Aorta (tissue), 5 donors: ENCODE measurements around the gene POMGNT1. TPM values are rescaled to one million over a fixed set of nuclear protein-coding genes. Genes with fewer than 3 reads are reported as not detected.

Experiments
- ATAC-seq: fragments of 200-7000 bp; cut with Tn5 transposase; one replicate; pipeline ENCODE4 v1.9.1; 2022; ENCODE audit warnings: moderate library complexity; ENCODE audit not compliant: low FRiP score
- DNase-seq, 2 donors: peaks; one replicate each; pipeline ENCODE4 v3.0.0-alpha.2; 2020
- H3K27ac ChIP-seq, 2 donors: one replicate each; pipeline ENCODE4 v1.5.1; 2013; ENCODE audit warnings: low read length in 2 of 2, mild to moderate bottlenecking in 2 of 2, moderate library complexity in 2 of 2, control low read depth in 1 of 2, inconsistent platforms in 1 of 2, low read depth in 1 of 2
- H3K27me3 ChIP-seq, 2 donors: one replicate each; pipeline ENCODE4 v1.6.1; 2013; ENCODE audit warnings: control low read depth in 1 of 2, low read length in 1 of 2, mild to moderate bottlenecking in 1 of 2, moderate library complexity in 1 of 2; ENCODE audit not compliant: insufficient read depth in 2 of 2, control insufficient read depth in 1 of 2
- H3K36me3 ChIP-seq, 2 donors: one replicate each; pipeline ENCODE4 v1.6.1; 2013; ENCODE audit warnings: control low read depth in 1 of 2, low read length in 1 of 2, mild to moderate bottlenecking in 1 of 2; ENCODE audit not compliant: insufficient read depth in 2 of 2, control insufficient read depth in 1 of 2
- H3K4me1 ChIP-seq, 2 donors: one replicate each; pipeline ENCODE4 v1.6.1; 2013; ENCODE audit warnings: low read length in 2 of 2, control low read depth in 1 of 2, mild to moderate bottlenecking in 1 of 2, moderate library complexity in 1 of 2; ENCODE audit not compliant: insufficient read depth in 2 of 2, control insufficient read depth in 1 of 2
- H3K4me3 ChIP-seq, 2 donors: one replicate each; pipeline ENCODE4 v1.5.1; 2013; ENCODE audit warnings: low read length in 2 of 2, control low read depth in 1 of 2, mild to moderate bottlenecking in 1 of 2
- H3K9me3 ChIP-seq: one replicate; pipeline ENCODE4 v1.6.1; 2013; ENCODE audit warnings: mild to moderate bottlenecking, low read length; ENCODE audit not compliant: control insufficient read depth
- WGBS, 2 donors: extraction: QIAGEN DNeasy Blood & Tissue Kit; methylation state at CpG; one replicate each; pipeline ENCODE4 v1.1.7; 2013; 5-methylcytosine and 5-hydroxymethylcytosine counted together
- intact Hi-C, 2 donors: fragments of 100-400 bp; cut with DNase I; formaldehyde crosslinking; loops; one replicate each; pipeline versions ENCODE4 v1.14.2 to v1.15.0; 2022
- polyA plus RNA-seq, 2 donors: library from polyadenylated mRNA; stranded (reverse); fragments of 200-250 nt; gene quantifications; one replicate each; pipeline ENCODE4 v1.2.3, GENCODE V29; 2013
- total RNA-seq, 2 donors: library from RNA; stranded (reverse); fragmentation: NEBNext Ultra II Directional; extraction: Animal tissue kit (Norgen Biotek cat#: 25700); gene quantifications; one replicate each; pipeline ENCODE4 v1.2.1, GENCODE V29; 2021
- donor health status: healthy with polysubstance abuse.
- donor health status: Bipolar disorder and iron deficiency.
- donor health status: DM: no; HTN: no; CAD: no.
- donor health status: DM: no; HTN: no; CAD: no.
- donor health status: DM: yes; HTN: yes; CAD: no.

POMGNT1 gene
- total and polyA plus RNA-seq, 4 donors = 17.8 to 103 (median 54.4) TPM

- Histone ChIP-seq H3K4me3 (no peak overlapping the region), H3K36me3 (peaks cover 0 to 5% of the 10 kb centered on the region in 2 donors), H3K4me1 (no peaks in the 10 kb centered on the region), H3K27ac (peak overlapping the region; percentile 72 to 97), H3K9me3 (no peaks in the 10 kb centered on the region), H3K27me3 (no peaks in the 10 kb centered on the region)
- intact Hi-C loops = loop anchor here (2.0 to 5.0 kb wide), 3 partner anchors 16 to 46 kb away; partner anchors contain the start of gene POMGNT1 (in 1 of the 2)
- peak; percentile 92 for DNase-seq
- peak; percentile 70 for ATAC-seq
- 24 to 25% methylated on average over 8 of the region's 8 CpGs for WGBS, 2 donors
These were observed 15.0 kb downstream of the POMGNT1 start for GRCh38 chr1:46183079-46183847.

DNA sequence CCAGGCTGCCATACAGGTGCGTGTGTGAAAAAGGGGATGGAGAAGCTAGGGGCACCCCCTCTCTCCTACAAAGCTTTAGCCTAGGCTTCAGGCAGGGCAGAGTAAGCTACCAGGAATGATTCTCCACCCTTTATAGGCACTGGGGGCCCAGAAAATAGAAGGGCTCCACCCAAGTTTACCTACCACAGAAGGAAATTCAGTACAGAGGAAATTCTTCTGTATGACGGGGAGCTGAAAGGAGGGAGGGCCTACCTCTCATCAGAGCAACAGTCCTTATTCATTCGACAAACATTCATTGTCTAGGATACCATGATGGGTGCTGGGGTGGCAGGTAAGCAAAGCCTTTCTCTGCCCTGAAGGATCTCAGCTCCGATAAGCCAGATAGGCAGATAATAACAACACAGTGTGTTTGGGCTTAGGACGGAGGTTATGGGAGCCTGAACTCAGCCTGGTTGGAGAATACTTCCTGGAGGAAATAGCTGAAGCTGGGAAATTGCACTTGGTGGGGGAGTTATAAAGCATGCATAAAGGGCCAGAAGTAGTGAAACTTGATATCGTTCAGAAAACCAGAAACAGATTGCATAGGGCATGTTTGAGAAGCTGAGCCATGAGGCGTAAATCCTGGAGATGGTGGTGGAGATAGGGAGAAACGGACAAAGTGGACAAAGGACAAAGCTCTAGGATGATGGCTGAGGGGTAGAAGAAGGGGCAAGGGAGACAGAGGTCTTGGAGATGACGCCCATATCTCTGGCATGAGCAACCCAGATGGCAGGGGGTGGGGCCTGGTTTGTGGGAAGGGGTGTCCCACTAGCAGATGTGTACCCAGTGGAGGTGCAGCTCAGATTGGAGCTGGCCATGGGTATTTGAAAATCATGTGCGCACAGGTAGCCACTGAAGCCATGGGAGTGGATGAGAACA is 16.6 kb downstream of the POMGNT1 start:
- Histone ChIP-seq H3K27me3 (no peaks in the 10 kb centered on the region), H3K27ac (no peak overlapping the region), H3K9me3 (no peaks in the 10 kb centered on the region), H3K4me1 (no peaks in the 10 kb centered on the region), H3K4me3 (no peak overlapping the region), H3K36me3 (no peaks in the 10 kb centered on the region)
- peak in 1 of 2 donors; percentile 45 for DNase-seq
- no peak for ATAC-seq
- intact Hi-C loops = loop anchor here (2.0 to 5.0 kb wide), 3 partner anchors 17 to 44 kb away; partner anchors contain the start of gene POMGNT1 (in 1 of the 2)
- 71 to 73% methylated on average over 10 of the region's 10 CpGs for WGBS, 2 donors

- 68 to 69% methylated on average over 12 of the region's 12 CpGs for WGBS, 2 donors
- ATAC-seq (no peak), DNase-seq (peak in 1 of 2 donors; percentile 75)
- intact Hi-C loops = loop anchor here in 1 of 2 donors (5.0 kb wide), 1 partner anchor 43 kb away; no protein-coding TSS in a partner anchor
- Histone ChIP-seq H3K4me1 (no peaks in the 10 kb centered on the region), H3K27me3 (no peaks in the 10 kb centered on the region), H3K27ac (no peak overlapping the region), H3K36me3 (no peaks in the 10 kb centered on the region), H3K9me3 (no peaks in the 10 kb centered on the region), H3K4me3 (no peak overlapping the region)
These were observed 18.1 kb downstream of the POMGNT1 start for GRCh38 chr1:46180082-46180616.

- intact Hi-C loops = loop anchor here (1.0 to 5.0 kb wide), 4 partner anchors 42 to 143 kb away; partner anchors contain the start of gene PIK3R3 (in 1 of the 2)
- peak; percentile 90 for ATAC-seq
- H3K9me3 ChIP-seq = no peaks in the 10 kb centered on the region
- DNase-seq = peak; percentile 82 to 83
- H3K27ac ChIP-seq = no peak overlapping the region
- no peak overlapping the region for H3K4me3 ChIP-seq
- H3K36me3 ChIP-seq = no peaks in the 10 kb centered on the region
- no peaks in the 10 kb centered on the region for H3K4me1 ChIP-seq
- 10 to 11% methylated on average over 10 of the region's 10 CpGs for WGBS, 2 donors
- no peaks in the 10 kb centered on the region for H3K27me3 ChIP-seq
These were observed 18.8 kb downstream of the POMGNT1 start for GRCh38 chr1:46179138-46180081.

DNA sequence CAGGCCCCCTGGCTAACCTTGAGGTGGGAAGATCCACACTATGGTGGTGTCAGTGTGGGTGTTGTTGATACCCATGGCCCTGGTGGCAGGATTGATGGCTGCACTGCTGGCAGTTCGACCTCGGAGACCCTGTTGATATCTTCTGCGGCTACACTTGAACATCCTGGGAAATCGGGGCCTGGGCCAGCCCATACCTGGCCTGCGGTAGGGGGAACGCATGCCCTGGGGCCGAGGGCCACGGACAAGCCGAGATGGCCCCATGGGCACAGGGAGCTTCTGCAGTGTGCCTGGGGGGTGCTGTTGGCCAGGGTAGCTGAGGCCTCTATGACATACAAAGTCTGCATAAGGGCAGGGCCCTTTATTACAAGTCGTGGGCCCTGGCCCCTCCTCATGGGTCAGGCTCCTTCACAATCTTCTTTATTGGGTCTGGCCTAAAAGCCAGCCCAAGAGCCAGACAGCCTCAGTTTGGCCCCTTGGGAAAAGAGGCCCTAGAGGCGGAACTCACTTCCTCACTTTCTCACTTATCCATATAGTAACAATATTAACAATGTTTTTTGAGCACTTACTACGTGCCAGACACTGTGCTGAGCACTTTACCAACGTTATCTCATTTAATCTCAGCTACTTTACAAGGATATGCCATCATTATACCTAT is 21.9 kb downstream of the POMGNT1 start, which contains the start of gene P3R3URF:
Gene P3R3URF, minus strand, starts transcription at position 278 of the 655 bp plus-strand sequence. Its CDS starts 17 bp downstream, at position 261.
- intact Hi-C loops = loop anchor here in 1 of 2 donors (2.0 kb wide), 1 partner anchor 46 kb away; no protein-coding TSS in a partner anchor
- no peaks in the 10 kb centered on the region for H3K9me3 ChIP-seq
- 83 to 88% methylated on average over 13 of the region's 13 CpGs for WGBS, 2 donors
- H3K27ac ChIP-seq = no peak within 1 kb of the TSS
- no peak for ATAC-seq
- DNase-seq = peak in 1 of 2 donors; percentile 61
- no peaks in the 10 kb centered on the region for H3K27me3 ChIP-seq
- no peaks in the 10 kb centered on the region for H3K4me1 ChIP-seq
- no peaks in the 10 kb centered on the region for H3K36me3 ChIP-seq
- no peak within 1 kb of the TSS for H3K4me3 ChIP-seq

- 63 to 68% methylated on average over 3 of the region's 3 CpGs for WGBS, 2 donors
- Histone ChIP-seq H3K4me3 (no peak overlapping the region), H3K27me3 (no peaks in the 10 kb centered on the region), H3K36me3 (no peaks in the 10 kb centered on the region), H3K27ac (no peak overlapping the region), H3K9me3 (no peaks in the 10 kb centered on the region), H3K4me1 (no peaks in the 10 kb centered on the region)
- DNase-seq (peak in 1 of 2 donors; percentile 24), ATAC-seq (no peak)
- intact Hi-C loops = no loop called here
These were observed 23.0 kb downstream of the POMGNT1 start for GRCh38 chr1:46175243-46175642.

- Histone ChIP-seq H3K4me1 (no peaks in the 10 kb centered on the region), H3K27ac (peak within 1 kb of the TSS in 1 of 2 donors; percentile 39), H3K36me3 (no peaks in the 10 kb centered on the region), H3K4me3 (no peak within 1 kb of the TSS), H3K27me3 (no peaks in the 10 kb centered on the region), H3K9me3 (no peaks in the 10 kb centered on the region)
- intact Hi-C loops = no loop called here
- ATAC-seq = peak; percentile 87
- WGBS, 2 donors = 25 to 31% methylated on average over 11 of the region's 11 CpGs
- DNase-seq = peak; percentile 72 to 75
These were observed 23.6 kb downstream of the POMGNT1 start, which contains the start of gene TSPAN1 for GRCh38 chr1:46174448-46175231. TSS of gene TSPAN1 (plus strand) at chr1:46175087. CDS start at chr1:46181108, 6,021 bp downstream.
